KBM-7 (cell line): Measurements from ENCODE around the gene HNRNPC.
"Not testable (repeated sequence)": the region's sequence is repeated elsewhere in the genome, so short reads cannot be mapped to it uniquely, and the experiment has no call there.

Experiments
- DNase-seq: peaks from one replicate; pipeline ENCODE4 v3.0.0-alpha.2; 2015
- in situ Hi-C: fragments of 300-500 bp; cut with MboI; formaldehyde crosslinking; loops from 2 replicates; pipeline ENCODE4 v1.14.3; 2020; ENCODE audit warnings: low sequenced_read_pairs, low pct_unique_long_range_greater_than_20kb, mixed read lengths

Gene HNRNPC

GRCh38 chr14:21202463-21203358 lies 66.5 kb downstream of the HNRNPC start:
- no peak for DNase-seq
- in situ Hi-C loops = no loop called here

GRCh38 chr14:21201732-21202462 lies 67.3 kb downstream of the HNRNPC start:
- no peak for DNase-seq
- in situ Hi-C loops = no loop called here

DNA sequence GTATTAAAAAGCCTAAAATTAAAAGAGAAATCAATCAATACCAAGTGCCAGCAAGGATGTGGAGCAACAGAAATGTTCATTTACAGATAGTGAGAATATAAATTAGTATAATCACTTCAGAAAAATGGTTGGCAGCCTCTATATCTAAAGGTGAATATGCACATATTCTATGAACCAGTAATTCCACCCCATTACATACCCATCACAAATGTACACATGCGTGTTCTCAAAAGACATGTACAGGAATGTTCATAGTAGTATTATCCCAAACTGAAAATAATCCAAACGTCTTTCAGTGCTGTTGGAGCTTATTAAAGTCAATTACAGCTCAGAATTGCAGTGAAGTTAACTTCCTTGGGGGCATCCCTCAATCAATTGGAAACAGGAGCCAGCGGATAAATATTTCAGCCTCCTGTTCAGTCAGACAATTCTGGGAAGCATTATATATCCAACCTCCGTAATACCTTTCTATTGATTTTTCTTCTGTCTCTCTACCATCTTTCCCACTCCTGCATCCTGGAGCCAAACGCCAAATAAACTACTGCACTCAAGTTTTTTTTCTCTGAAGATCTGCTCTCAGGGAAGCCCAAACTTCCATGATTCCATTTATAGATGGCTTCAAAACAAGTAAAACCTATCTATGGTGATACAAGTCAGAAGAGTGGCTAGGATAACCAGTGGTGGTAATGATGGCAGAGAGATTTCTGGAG lies 68.3 kb downstream of the HNRNPC start:
- in situ Hi-C loops = no loop called here
- DNase-seq = no peak

DNA sequence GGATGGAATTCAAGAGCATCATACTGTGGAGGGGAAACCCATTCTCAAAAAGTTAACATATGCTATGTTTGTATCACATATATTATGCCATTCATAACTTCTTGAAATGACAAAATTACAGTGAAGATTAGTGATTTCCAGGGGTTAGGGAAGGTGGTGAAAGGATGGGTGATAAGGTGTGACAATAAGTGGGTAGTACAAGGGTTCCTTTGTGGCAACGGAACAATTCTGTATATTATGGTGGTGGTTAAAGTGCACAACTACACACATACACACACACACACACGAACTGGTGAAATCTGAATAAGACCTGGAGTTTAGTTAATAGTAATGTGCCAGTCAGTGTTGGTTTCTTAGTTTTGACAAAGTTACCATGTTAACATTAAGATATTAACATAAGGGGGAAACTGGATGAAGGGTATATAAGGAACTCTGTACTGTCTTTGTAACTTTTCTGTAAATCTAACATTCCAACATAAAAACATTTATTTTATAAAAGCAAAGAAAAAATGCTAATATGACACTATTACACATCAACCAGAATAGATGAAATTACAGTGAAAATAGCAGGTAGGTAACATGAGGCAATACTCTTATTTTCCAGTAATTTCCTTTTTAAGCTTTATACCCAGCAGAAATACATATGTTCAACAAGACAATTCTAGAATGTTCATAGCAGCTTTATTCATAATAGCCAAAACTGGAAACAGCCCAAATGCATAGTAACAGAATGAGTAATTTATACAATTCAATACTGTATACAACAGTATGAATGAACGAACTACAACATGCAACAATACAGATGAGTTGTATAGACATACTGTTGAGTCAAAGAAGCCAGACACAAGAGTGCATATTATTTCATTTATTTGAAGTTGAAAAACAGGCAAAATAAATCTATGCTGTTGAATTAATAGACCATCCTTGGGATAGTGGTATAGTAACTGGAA lies 69.4 kb downstream of the HNRNPC start:
- in situ Hi-C loops = no loop called here
- no peak for DNase-seq

GRCh38 chr14:21197418-21198205 lies 71.6 kb downstream of the HNRNPC start:
- in situ Hi-C loops = no loop called here
- DNase-seq = no peak

- no peak for DNase-seq
- in situ Hi-C loops = no loop called here
Observed at GRCh38 chr14:21194597-21194996, 74.6 kb downstream of the HNRNPC start.

GRCh38 chr14:21192875-21193535 lies 76.2 kb downstream of the HNRNPC start:
- in situ Hi-C loops = no loop called here
- DNase-seq = no peak

DNA sequence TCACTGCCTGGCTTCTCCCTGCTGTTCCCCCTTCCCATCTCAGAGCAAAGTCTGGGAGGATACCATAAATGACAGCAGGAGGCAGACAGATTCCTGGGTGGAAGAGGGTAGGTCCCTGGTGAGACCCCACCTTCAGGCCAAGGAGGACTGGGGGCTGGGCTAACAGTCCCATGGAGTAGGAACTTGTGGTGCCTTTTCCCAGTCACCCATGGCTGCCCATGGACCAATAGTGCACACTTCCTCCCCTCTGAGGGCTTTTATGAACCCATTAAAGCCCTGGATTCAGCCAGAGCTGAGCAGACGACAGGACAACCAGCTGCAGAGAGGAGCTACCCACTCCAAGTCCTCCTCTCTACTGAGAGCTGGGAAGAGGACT lies 76.8 kb downstream of the HNRNPC start:
- no peak for DNase-seq
- in situ Hi-C loops = no loop called here

DNA sequence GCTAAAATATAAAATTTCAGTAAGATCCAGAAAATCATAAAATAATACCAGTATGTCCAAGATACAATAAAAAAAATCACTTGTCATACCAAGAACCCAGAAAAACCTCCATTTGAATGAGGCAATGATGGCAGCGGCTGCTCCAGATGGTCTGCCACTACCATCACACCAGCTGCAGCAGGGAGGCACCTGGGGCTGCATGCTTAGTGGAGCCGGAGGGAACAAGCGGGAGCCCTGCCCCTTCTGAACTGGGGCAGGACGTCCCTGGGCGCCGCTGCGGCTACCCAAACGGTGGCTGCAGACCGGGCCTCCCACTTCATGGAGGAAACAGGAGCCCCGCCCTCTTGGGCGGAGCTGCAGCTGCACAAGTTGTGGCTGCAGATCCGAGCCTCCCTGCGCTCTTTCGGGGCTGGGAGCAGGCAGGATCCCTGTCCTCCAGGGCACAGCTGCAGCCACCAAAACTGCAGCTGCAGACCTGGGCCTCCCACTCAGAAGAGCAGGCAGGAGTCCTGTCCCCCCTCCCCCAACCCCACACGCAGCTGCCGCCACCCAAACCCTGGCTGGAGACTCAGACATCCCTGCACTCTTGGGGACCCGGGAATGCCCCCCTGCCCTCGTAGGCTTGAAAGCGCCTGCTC lies 77.3 kb downstream of the HNRNPC start:
- peak; percentile 90 for DNase-seq

GRCh38 chr14:21191261-21191808 lies 77.9 kb downstream of the HNRNPC start:
- in situ Hi-C loops = no loop called here
- no peak for DNase-seq

More for the DNA sequence above, 77.3 kb downstream of the HNRNPC start:
- in situ Hi-C loops = no loop called here

GRCh38 chr14:21185491-21185890 lies 83.8 kb downstream of the HNRNPC start:
- peak; percentile 70 for DNase-seq
- in situ Hi-C loops = no loop called here

DNA sequence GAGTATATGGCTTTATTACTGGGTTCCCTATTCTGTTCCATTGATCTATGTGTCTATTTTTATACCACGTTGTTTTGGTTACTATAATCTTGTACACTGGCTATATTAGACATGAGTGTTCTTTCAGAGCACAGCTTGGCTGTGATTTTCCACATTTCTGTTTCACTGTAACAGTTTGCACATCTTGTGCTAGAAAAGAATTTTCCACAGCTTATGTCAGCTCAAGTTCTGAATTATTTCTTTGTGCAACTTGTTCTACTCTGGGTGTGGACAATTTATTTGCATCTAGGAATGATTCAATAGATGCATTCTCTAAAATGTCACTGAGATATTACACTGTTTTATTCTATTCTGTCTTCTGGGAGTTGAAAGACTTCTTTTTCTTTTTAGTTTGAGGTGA lies 85.0 kb downstream of the HNRNPC start:
- DNase-seq = no peak
- in situ Hi-C loops = no loop called here

- DNase-seq = no peak
- in situ Hi-C loops = no loop called here
Observed at GRCh38 chr14:21182166-21182565, 87.1 kb downstream of the HNRNPC start.

GRCh38 chr14:21171128-21171527 lies 98.1 kb downstream of the HNRNPC start:
- in situ Hi-C loops = no loop called here
- no peak for DNase-seq

DNA sequence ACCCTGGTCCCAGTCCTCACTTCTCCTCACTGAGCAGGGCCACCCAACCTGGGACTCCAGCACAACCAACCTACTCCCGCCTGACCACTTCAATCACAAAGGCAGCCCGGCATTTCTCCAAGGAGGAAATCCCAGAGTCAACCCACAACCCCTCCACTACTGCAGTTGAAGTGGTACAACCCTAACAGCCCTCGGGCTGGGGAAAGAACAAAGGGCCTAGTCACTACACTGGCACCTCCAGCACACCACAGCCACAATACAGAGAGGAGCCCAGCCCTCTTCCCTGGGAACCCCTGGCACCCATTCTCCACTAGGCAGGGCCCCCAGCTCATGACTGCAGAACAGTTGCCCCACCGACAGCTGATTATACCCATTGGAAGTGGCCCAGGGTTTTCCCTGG lies 99.7 kb downstream of the HNRNPC start:
- DNase-seq = no peak
- in situ Hi-C loops = no loop called here

GRCh38 chr14:21168055-21168454 lies 101.2 kb downstream of the HNRNPC start:
- in situ Hi-C loops = no loop called here
- DNase-seq = no peak

GRCh38 chr14:21165670-21166069 lies 103.6 kb downstream of the HNRNPC start:
- in situ Hi-C loops = not testable (repeated sequence)

More at GRCh38 chr14:21165670-21166069, 103.6 kb downstream of the HNRNPC start:
- not testable (repeated sequence) for DNase-seq
